ENCODE results near the gene CTNNA1.
"Not testable (repeated sequence)": the region's sequence is repeated elsewhere in the genome, so short reads cannot be mapped to it uniquely, and the experiment has no call there.

CTNNA1 gene

DNA sequence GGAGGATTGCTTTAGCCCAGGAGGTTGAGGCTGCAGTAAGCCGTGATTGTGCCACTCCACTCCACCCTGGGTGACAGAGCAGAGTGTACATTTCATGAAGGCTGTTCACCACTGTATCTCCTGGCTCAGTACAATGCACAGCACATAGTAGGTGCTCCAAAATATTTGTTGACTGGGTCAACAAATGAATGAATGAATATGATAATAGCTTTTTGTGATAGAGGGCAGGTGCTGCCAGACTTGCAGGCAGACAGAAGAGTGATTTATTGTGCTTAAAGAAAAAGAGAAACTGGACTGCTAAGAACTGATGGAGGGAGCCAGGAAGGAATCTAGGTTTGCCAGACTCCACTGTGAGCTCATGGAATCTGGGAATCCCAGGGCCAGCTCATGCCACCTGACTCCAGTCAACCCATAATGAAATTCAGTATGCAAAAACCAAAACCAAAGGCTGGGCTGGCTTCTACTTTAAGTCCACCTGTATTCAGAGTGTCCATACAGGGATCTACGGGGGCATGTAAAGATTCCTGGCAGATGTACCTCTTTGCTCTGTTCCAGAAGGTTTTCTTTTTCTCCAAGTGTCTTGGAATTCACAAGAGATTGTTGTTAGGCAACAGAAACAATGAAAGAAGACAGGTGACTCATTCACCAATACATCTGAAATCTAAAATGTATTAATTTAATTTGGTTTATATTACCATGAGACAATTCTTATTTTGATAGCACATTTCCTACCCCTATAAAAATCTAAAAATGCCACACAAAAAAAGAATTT is 15.5 kb upstream of the CTNNA1 start:
- H3K36me3 ChIP-seq: no peaks in the 10 kb centered on the region
- no peaks in the 10 kb centered on the region for H3K9me3 ChIP-seq
- no peak overlapping the region for H3K4me3 ChIP-seq (ENCODE audit: low read depth, low read length)
- H3K27me3 ChIP-seq: no peaks in the 10 kb centered on the region
- TF ChIP-seq, protein P1, sequence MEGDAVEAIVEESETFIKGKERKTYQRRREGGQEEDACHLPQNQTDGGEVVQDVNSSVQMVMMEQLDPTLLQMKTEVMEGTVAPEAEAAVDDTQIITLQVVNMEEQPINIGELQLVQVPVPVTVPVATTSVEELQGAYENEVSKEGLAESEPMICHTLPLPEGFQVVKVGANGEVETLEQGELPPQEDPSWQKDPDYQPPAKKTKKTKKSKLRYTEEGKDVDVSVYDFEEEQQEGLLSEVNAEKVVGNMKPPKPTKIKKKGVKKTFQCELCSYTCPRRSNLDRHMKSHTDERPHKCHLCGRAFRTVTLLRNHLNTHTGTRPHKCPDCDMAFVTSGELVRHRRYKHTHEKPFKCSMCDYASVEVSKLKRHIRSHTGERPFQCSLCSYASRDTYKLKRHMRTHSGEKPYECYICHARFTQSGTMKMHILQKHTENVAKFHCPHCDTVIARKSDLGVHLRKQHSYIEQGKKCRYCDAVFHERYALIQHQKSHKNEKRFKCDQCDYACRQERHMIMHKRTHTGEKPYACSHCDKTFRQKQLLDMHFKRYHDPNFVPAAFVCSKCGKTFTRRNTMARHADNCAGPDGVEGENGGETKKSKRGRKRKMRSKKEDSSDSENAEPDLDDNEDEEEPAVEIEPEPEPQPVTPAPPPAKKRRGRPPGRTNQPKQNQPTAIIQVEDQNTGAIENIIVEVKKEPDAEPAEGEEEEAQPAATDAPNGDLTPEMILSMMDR (IDR thresholded peaks at IDR 0.05; ENCODE audit: low read depth, low read length): no peak
- DNase-seq: no peak
- H3K4me1 ChIP-seq: no peaks in the 10 kb centered on the region

DNA sequence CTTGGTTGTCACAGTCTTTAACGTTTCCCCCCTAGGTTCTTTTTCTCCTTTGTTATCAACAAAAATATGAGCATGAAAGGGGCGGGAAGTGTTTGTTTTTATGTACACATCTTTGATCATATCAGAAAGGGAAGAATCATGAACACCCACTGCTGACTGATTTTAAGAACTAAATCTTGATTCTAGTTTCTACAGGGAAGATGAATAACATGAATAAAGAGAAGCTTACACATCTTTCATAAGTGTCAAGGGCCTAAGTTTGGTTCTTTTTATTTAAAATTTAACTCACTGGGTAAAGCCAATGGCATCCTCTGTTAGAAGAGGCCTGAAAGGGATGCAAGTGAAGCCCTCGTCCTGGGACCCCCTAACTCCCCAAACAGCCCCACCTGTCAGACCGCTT is 14.8 kb upstream of the CTNNA1 start:
- no peaks in the 10 kb centered on the region for H3K27me3 ChIP-seq
- TF ChIP-seq, protein P1 (IDR thresholded peaks at IDR 0.05; ENCODE audit: low read depth, low read length): no peak

DNA sequence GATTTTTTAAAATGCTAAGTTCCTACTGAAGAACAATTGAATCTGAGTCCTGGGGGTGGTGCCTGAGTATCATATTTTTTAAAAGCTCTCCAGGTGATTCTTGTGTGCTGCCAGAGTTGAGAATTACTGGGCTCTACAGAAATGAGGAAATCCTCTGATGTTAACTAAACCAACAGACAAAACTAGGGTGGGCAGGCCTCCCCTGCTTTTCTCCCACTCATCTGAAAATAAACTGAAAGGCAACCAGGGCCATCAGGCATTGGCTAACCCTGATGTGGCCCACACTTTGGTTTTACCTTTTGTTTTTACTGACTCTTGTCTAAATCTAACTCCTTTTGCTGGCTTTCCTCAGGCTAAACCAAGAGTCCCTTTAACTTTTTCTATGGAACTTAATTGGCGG is 13.3 kb upstream of the CTNNA1 start:
- H3K27me3 ChIP-seq: no peaks in the 10 kb centered on the region
- TF ChIP-seq, protein P1 (IDR thresholded peaks at IDR 0.05; ENCODE audit: low read depth, low read length): no peak
- no peaks in the 10 kb centered on the region for H3K9me3 ChIP-seq
- no peaks in the 10 kb centered on the region for H3K36me3 ChIP-seq
- H3K4me3 ChIP-seq (ENCODE audit: low read depth, low read length): no peak overlapping the region
- DNase-seq: no peak
- no peaks in the 10 kb centered on the region for H3K4me1 ChIP-seq

More for the DNA sequence above, 14.8 kb upstream of the CTNNA1 start:
- no peaks in the 10 kb centered on the region for H3K9me3 ChIP-seq
- H3K4me1 ChIP-seq: no peaks in the 10 kb centered on the region
- no peaks in the 10 kb centered on the region for H3K36me3 ChIP-seq
- no peak for DNase-seq
- no peak overlapping the region for H3K4me3 ChIP-seq (ENCODE audit: low read depth, low read length)

DNA sequence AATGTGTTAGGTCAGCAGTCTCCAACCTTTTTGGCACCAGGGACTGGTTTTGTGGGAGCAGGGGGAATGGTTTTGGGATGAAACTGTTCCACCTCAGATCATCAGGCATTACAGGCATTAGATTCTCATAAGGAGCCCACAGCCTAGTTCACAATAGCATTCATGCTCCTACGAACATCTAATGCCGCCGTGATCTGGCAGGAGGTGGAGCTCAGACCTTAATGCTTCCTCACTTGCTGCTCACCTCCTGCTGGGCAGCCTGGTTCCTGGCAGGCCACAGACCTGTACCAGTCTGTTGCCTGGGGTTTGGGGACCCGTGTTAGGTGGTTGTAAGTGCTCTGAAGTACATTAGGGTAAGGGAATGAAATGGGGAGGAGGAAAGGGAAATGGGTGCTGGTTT is 9.7 kb upstream of the CTNNA1 start:
- no peak for DNase-seq
- H3K27me3 ChIP-seq: no peaks in the 10 kb centered on the region
- H3K4me3 ChIP-seq (ENCODE audit: low read depth, low read length): no peak overlapping the region
- TF ChIP-seq, protein P1 (IDR thresholded peaks at IDR 0.05; ENCODE audit: low read depth, low read length): no peak
- no peaks in the 10 kb centered on the region for H3K36me3 ChIP-seq
- no peaks in the 10 kb centered on the region for H3K4me1 ChIP-seq
- no peaks in the 10 kb centered on the region for H3K9me3 ChIP-seq

DNA sequence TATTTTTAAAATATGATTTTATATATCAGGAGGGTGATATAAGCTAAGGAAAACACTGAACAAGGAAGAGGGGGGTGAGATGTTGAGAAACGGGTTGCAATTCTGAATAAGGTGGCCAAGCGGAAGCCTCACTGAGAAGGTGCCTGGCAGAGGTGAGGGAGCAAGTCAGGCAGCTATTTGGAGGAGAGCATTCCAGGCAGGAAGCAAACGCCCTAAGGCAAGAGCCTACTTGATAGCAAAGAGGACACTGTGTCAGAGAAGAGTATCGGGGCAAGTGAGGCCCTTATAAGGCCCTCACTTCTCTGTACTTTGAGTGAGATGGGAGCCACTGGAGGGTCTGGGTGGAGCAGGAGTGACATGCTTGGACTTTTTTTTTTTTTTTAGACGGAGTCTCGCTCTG is 8.0 kb upstream of the CTNNA1 start:
- Histone ChIP-seq H3K27me3 (no peaks in the 10 kb centered on the region), H3K9me3 (no peaks in the 10 kb centered on the region), H3K36me3 (no peaks in the 10 kb centered on the region), H3K4me3 (ENCODE audit: low read depth, low read length) (no peak overlapping the region), H3K4me1 (no peaks in the 10 kb centered on the region)
- DNase-seq: no peak
- TF ChIP-seq, protein P1 (IDR thresholded peaks at IDR 0.05; ENCODE audit: low read depth, low read length): no peak

DNA sequence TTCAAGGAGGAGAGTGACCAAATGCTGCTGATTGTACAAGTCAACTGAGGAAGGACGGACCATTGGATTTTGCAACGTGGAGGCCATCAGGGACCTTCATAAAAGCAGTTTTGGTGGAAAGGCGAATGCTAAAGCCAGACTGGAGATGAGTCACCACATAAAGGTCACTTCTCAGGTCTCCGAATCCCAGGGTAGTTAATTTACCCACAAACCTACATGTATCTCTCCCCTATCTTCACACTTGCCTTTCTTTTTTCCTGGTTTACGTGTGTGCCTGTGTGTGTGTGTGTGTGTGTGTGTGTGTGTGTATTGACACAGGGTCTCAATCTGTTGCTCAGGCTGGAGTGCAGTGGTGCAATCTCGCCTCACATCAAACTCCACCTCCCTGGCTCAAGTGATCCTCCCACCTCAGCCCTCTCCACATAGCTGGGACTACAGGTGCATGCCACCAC is 4.6 kb upstream of the CTNNA1 start:
- Histone ChIP-seq H3K4me1 (no peaks in the 10 kb centered on the region), H3K27me3 (no peaks in the 10 kb centered on the region), H3K36me3 (no peaks in the 10 kb centered on the region), H3K9me3 (no peaks in the 10 kb centered on the region), H3K4me3 (ENCODE audit: low read depth, low read length) (no peak overlapping the region)
- TF ChIP-seq, protein P1 (IDR thresholded peaks at IDR 0.05; ENCODE audit: low read depth, low read length): no peak
- DNase-seq: no peak

DNA sequence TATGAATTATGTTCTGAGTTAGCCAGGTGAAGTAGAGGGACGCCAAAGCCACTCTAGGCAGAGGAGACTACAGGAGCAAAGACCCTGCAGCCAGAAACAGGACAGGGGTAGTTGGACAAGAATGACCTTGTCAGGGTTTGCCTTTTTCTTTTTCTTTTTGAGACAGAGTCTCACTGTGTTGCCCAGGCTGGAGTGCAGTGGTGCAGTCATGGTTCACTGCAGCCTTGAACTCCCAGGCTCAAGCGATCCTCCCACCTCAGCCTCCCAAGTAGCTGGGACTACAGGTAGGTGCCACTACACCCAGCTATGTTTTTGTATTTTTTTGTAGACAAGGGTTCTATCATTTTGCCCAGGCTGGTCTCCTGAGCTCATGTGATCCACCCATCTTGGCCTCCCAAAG is 1.9 kb upstream of the CTNNA1 start:
- H3K27me3 ChIP-seq; H3K4me1 ChIP-seq; DNase-seq; H3K9me3 ChIP-seq; H3K36me3 ChIP-seq; H3K4me3 ChIP-seq (ENCODE audit: low read depth, low read length): not testable (repeated sequence)

Measured in BE2C (cell line).